NCI-H2107 (cell line): ENCODE results near the gene NLGN4Y.
"Not testable (repeated sequence)": the region's sequence is repeated elsewhere in the genome, so short reads cannot be mapped to it uniquely, and the experiment has no call there.

Experiments used
- DNase-seq: peaks from one replicate; lab custom pipeline; 2025; lab: John Stamatoyannopoulos, UW

The NLGN4Y gene

GRCh38 chrY:14834103-14835060 is 310.1 kb downstream of the NLGN4Y start:
- no peak for DNase-seq

- no peak for DNase-seq
Observed at GRCh38 chrY:14837466-14837865, 313.1 kb downstream of the NLGN4Y start.

DNA sequence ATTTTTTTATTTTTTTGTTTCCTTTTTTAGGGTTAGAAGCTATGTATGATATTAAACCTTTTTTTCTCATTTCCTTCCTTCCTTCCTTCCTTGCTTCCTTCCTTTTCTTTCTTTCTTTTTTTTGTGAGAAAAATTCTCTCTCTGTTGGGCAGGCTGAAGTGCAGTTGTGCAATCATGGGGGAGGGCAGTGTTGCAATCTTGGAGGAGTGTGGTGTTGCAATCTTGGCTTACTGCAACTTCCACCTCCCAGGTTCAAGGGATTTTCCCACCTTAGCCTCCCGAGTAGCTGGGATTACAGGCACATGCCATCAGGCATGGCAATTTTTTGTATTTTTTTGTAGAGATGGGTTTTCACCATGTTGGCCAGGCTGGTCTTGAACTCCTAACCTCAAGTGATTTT is 326.4 kb downstream of the NLGN4Y start:
- DNase-seq = no peak

- no peak for DNase-seq
Observed at GRCh38 chrY:14860448-14860847, 336.1 kb downstream of the NLGN4Y start.

DNA sequence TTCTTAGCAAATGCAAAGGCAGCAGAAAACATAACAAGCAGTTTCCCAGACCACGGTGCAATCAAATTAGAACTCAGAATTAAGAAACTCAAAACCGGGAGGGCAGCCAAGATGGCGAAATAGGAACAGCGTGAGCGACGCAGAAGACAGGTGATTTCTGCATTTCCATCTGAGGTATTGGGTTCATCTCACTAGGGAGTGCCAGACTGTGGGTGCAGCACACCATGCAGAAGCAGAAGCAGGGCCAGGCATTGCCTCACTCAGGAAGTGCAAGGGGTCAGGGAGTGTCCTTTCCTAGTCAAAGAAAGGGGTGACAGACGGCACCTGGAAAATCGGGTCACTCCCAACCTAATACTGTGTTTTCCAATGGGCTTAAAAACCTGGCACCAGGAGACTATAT is 336.7 kb downstream of the NLGN4Y start:
- not testable (repeated sequence) for DNase-seq

DNA sequence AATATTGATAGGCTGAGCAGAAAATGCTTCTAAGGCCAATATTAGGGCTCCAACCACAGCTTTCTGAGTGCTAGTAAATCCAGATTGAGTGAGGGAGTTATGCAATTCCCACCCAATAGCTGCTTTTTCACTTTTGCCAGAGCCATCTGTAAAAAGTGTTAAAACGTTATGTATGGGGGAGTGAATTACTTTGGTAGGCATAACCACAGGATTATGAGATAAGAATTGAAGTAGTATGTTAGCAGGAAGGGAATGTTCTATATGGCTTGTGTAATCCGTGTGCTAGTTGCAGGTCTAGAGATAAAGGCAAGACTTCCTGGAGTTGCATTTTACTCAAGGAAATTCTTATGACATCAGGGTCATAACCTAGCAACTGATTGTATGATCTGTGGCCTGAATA is 347.6 kb downstream of the NLGN4Y start:
- no peak for DNase-seq
